ENCODE results near the gene LINGO1.

DNA sequence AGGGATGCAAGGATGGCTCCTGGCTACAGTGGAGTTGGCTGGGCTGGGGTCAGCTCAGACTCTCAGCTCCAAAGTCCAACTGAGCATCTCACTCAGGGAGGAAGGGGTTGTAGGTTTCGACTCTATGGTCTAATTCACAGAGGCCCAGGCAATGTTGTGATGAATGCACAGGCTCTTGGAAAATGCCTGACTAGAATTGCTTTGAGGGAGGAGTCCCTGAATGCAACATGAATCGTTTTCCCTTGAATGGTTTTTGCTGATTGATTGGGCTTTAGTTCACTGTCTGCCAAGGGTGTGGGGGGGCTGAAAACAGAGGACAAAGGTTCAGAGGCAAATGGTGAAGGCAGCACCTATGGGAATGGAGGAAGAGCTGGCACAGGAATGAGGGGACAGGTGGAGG lies 48.6 kb upstream of the LINGO1 start:
- TF ChIP-seq, protein P1, sequence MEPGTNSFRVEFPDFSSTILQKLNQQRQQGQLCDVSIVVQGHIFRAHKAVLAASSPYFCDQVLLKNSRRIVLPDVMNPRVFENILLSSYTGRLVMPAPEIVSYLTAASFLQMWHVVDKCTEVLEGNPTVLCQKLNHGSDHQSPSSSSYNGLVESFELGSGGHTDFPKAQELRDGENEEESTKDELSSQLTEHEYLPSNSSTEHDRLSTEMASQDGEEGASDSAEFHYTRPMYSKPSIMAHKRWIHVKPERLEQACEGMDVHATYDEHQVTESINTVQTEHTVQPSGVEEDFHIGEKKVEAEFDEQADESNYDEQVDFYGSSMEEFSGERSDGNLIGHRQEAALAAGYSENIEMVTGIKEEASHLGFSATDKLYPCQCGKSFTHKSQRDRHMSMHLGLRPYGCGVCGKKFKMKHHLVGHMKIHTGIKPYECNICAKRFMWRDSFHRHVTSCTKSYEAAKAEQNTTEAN (CRISPR knock-in tag; IDR thresholded peaks at IDR 0.05), result no peak
- TF ChIP-seq CTCF (IDR thresholded peaks at IDR 0.05), result no peak
- TF ChIP-seq, protein P2, sequence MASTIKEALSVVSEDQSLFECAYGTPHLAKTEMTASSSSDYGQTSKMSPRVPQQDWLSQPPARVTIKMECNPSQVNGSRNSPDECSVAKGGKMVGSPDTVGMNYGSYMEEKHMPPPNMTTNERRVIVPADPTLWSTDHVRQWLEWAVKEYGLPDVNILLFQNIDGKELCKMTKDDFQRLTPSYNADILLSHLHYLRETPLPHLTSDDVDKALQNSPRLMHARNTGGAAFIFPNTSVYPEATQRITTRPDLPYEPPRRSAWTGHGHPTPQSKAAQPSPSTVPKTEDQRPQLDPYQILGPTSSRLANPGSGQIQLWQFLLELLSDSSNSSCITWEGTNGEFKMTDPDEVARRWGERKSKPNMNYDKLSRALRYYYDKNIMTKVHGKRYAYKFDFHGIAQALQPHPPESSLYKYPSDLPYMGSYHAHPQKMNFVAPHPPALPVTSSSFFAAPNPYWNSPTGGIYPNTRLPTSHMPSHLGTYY (CRISPR knock-in tag; IDR thresholded peaks at IDR 0.05), result no peak
- TF ChIP-seq TCF7 (CRISPR knock-in tag; IDR thresholded peaks at IDR 0.05; ENCODE audit: low read depth), result no peak
- TF ChIP-seq SP1 (CRISPR knock-in tag; conservative IDR thresholded peaks at IDR 0.05), result no peak
- TF ChIP-seq, protein P3, sequence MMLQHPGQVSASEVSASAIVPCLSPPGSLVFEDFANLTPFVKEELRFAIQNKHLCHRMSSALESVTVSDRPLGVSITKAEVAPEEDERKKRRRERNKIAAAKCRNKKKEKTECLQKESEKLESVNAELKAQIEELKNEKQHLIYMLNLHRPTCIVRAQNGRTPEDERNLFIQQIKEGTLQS (CRISPR knock-in tag; conservative IDR thresholded peaks at IDR 0.05), result no peak
- TF ChIP-seq, protein P4, sequence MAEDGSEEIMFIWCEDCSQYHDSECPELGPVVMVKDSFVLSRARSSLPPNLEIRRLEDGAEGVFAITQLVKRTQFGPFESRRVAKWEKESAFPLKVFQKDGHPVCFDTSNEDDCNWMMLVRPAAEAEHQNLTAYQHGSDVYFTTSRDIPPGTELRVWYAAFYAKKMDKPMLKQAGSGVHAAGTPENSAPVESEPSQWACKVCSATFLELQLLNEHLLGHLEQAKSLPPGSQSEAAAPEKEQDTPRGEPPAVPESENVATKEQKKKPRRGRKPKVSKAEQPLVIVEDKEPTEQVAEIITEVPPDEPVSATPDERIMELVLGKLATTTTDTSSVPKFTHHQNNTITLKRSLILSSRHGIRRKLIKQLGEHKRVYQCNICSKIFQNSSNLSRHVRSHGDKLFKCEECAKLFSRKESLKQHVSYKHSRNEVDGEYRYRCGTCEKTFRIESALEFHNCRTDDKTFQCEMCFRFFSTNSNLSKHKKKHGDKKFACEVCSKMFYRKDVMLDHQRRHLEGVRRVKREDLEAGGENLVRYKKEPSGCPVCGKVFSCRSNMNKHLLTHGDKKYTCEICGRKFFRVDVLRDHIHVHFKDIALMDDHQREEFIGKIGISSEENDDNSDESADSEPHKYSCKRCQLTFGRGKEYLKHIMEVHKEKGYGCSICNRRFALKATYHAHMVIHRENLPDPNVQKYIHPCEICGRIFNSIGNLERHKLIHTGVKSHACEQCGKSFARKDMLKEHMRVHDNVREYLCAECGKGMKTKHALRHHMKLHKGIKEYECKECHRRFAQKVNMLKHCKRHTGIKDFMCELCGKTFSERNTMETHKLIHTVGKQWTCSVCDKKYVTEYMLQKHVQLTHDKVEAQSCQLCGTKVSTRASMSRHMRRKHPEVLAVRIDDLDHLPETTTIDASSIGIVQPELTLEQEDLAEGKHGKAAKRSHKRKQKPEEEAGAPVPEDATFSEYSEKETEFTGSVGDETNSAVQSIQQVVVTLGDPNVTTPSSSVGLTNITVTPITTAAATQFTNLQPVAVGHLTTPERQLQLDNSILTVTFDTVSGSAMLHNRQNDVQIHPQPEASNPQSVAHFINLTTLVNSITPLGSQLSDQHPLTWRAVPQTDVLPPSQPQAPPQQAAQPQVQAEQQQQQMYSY (CRISPR knock-in tag; IDR thresholded peaks at IDR 0.05), result no peak
- TF ChIP-seq CREB1 (CRISPR knock-in tag; IDR thresholded peaks at IDR 0.05), result no peak
- TF ChIP-seq ZNF138 (CRISPR knock-in tag; conservative IDR thresholded peaks at IDR 0.05), result no peak
- no peak for TF ChIP-seq MYBL2 (CRISPR knock-in tag; IDR thresholded peaks at IDR 0.05)
- TF ChIP-seq CBFB (CRISPR knock-in tag; IDR thresholded peaks at IDR 0.05; ENCODE audit: low read depth), result no peak

Data from WTC11 (cell line).